ENCODE data around the gene C10orf90. TPM values are rescaled to one million over a fixed set of nuclear protein-coding genes. Genes with fewer than 3 reads are reported as not detected.

The C10orf90 gene
- total and polyA plus RNA-seq, 2 experiments from 2014 or later = 0.20 TPM; not detected in 1

DNA sequence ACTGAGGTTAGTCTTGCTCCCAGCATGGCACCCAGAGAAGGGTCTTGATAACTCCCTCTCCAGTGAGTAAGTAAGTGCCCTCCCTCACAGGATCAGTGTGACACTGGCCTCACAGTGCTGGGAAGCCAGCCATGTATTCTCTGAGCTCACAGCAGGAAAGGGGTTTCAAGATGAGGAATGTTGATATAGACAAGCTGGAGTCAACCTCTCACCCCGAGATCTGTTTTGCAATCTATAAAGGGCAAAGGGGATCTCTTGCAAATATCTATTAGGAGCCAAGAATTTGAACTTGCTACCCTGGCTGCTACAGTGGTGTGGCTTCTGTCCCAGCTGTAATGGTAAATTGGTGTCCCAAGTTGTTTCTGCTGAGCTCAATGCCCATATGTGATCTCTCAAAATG, 212.0 kb downstream of the C10orf90 start:
- Histone ChIP-seq H3K9me2 (replicated peaks; ENCODE audit: insufficient read depth) (no peaks in the 10 kb centered on the region), H3K4me1 (ENCODE audit: insufficient read depth) (no peaks in the 10 kb centered on the region), H3K9me3 (ENCODE audit: low read depth) (no peaks in the 10 kb centered on the region), H3K79me2 (no peaks in the 10 kb centered on the region), H4K20me1 (ENCODE audit: insufficient read depth, poor library complexity, severe bottlenecking) (no peaks in the 10 kb centered on the region), H3K27ac (no peak overlapping the region), H3K27me3 (no peaks in the 10 kb centered on the region), H3K36me3 (replicated peaks; ENCODE audit: insufficient read depth, low read depth) (no peaks in the 10 kb centered on the region), H3K4me3 (no peak overlapping the region), H3K4me2 (no peak overlapping the region), H2AFZ (no peak overlapping the region)
- WGBS (ENCODE audit: low lambda C conversion rate, missing lambda C conversion rate) = 50% methylated on average over 1 of the region's 1 CpG
- TF ChIP-seq EZH2phosphoT487 (IDR thresholded peaks at IDR 0.05; ENCODE audit: low read depth, severe bottlenecking, unreplicated experiment) (no peak), EZH2 (IDR thresholded peaks at IDR 0.05; ENCODE audit: borderline replicate concordance) (no peak)
- TF ChIP-seq, protein P1, sequence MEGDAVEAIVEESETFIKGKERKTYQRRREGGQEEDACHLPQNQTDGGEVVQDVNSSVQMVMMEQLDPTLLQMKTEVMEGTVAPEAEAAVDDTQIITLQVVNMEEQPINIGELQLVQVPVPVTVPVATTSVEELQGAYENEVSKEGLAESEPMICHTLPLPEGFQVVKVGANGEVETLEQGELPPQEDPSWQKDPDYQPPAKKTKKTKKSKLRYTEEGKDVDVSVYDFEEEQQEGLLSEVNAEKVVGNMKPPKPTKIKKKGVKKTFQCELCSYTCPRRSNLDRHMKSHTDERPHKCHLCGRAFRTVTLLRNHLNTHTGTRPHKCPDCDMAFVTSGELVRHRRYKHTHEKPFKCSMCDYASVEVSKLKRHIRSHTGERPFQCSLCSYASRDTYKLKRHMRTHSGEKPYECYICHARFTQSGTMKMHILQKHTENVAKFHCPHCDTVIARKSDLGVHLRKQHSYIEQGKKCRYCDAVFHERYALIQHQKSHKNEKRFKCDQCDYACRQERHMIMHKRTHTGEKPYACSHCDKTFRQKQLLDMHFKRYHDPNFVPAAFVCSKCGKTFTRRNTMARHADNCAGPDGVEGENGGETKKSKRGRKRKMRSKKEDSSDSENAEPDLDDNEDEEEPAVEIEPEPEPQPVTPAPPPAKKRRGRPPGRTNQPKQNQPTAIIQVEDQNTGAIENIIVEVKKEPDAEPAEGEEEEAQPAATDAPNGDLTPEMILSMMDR (IDR thresholded peaks at IDR 0.05; ENCODE audit: poor library complexity) = no peak
- no peak for DNase-seq (ENCODE audit: low spot score)

DNA sequence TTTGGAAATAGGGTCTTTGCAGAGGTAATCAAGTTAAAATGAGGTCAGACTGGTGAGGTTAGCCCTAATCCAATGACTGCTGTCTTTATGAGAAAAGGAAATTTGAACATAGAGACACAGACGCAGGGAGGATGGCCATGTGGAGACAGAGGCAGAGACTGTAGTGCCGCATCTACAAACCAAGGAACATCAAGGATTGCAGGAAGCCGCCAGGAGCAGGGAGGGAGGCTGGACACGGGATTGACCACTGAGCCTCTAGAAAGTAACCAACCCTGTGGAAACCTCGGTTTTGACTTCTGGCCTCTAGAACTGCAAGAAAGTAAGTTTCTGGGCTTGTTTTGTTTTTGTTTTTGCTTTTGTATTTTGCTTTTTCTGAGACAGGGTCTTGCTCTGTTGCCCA, 213.9 kb downstream of the C10orf90 start:
- H3K27me3 ChIP-seq = no peaks in the 10 kb centered on the region
- no peak overlapping the region for H2AFZ ChIP-seq
- no peak for TF ChIP-seq EZH2phosphoT487 (IDR thresholded peaks at IDR 0.05; ENCODE audit: low read depth, severe bottlenecking, unreplicated experiment)
- DNase-seq (ENCODE audit: low spot score) = no peak
- H3K4me1 ChIP-seq (ENCODE audit: insufficient read depth) = no peaks in the 10 kb centered on the region
- no peaks in the 10 kb centered on the region for H3K79me2 ChIP-seq
- no peaks in the 10 kb centered on the region for H3K9me3 ChIP-seq (ENCODE audit: low read depth)
- H3K4me2 ChIP-seq = no peak overlapping the region
- no peak overlapping the region for H3K4me3 ChIP-seq
- H4K20me1 ChIP-seq (ENCODE audit: insufficient read depth, poor library complexity, severe bottlenecking) = no peaks in the 10 kb centered on the region
- no peaks in the 10 kb centered on the region for H3K36me3 ChIP-seq (replicated peaks; ENCODE audit: insufficient read depth, low read depth)
- H3K9me2 ChIP-seq (replicated peaks; ENCODE audit: insufficient read depth) = no peaks in the 10 kb centered on the region
- no peak overlapping the region for H3K27ac ChIP-seq
- 79% methylated on average over 5 of the region's 5 CpGs for WGBS (ENCODE audit: low lambda C conversion rate, missing lambda C conversion rate)

GRCh38 chr10:126455766-126456405, 214.6 kb downstream of the C10orf90 start:
- H2AFZ ChIP-seq = no peak overlapping the region
- 48% methylated on average over 11 of the region's 11 CpGs for WGBS (ENCODE audit: low lambda C conversion rate, missing lambda C conversion rate)
- no peaks in the 10 kb centered on the region for H4K20me1 ChIP-seq (ENCODE audit: insufficient read depth, poor library complexity, severe bottlenecking)
- no peaks in the 10 kb centered on the region for H3K9me3 ChIP-seq (ENCODE audit: low read depth)
- no peak overlapping the region for H3K27ac ChIP-seq
- H3K4me3 ChIP-seq = no peak overlapping the region
- no peak overlapping the region for H3K4me2 ChIP-seq
- no peaks in the 10 kb centered on the region for H3K9me2 ChIP-seq (replicated peaks; ENCODE audit: insufficient read depth)
- H3K4me1 ChIP-seq (ENCODE audit: insufficient read depth) = no peaks in the 10 kb centered on the region
- H3K79me2 ChIP-seq = no peaks in the 10 kb centered on the region
- H3K27me3 ChIP-seq = no peaks in the 10 kb centered on the region
- DNase-seq (ENCODE audit: low spot score) = no peak
- no peaks in the 10 kb centered on the region for H3K36me3 ChIP-seq (replicated peaks; ENCODE audit: insufficient read depth, low read depth)
- no peak for TF ChIP-seq EZH2 (IDR thresholded peaks at IDR 0.05; ENCODE audit: borderline replicate concordance)
- TF ChIP-seq EZH2phosphoT487 (IDR thresholded peaks at IDR 0.05; ENCODE audit: low read depth, severe bottlenecking, unreplicated experiment) = no peak
- TF ChIP-seq, protein P1 (IDR thresholded peaks at IDR 0.05; ENCODE audit: poor library complexity) = no peak

- no peak overlapping the region for H2AFZ ChIP-seq
- TF ChIP-seq, protein P1 (IDR thresholded peaks at IDR 0.05; ENCODE audit: poor library complexity) = no peak
- TF ChIP-seq EZH2 (IDR thresholded peaks at IDR 0.05; ENCODE audit: borderline replicate concordance) (no peak), EZH2phosphoT487 (IDR thresholded peaks at IDR 0.05; ENCODE audit: low read depth, severe bottlenecking, unreplicated experiment) (no peak)
- no peak for DNase-seq (ENCODE audit: low spot score)
- no peak overlapping the region for H3K4me2 ChIP-seq
- H3K9me2 ChIP-seq (replicated peaks; ENCODE audit: insufficient read depth) = no peaks in the 10 kb centered on the region
- H3K9me3 ChIP-seq (ENCODE audit: low read depth) = no peaks in the 10 kb centered on the region
- H4K20me1 ChIP-seq (ENCODE audit: insufficient read depth, poor library complexity, severe bottlenecking) = no peaks in the 10 kb centered on the region
- H3K4me1 ChIP-seq (ENCODE audit: insufficient read depth) = no peaks in the 10 kb centered on the region
- no peak overlapping the region for H3K27ac ChIP-seq
- no peaks in the 10 kb centered on the region for H3K27me3 ChIP-seq
- WGBS (ENCODE audit: low lambda C conversion rate, missing lambda C conversion rate) = 85% methylated on average over 8 of the region's 8 CpGs
- no peak overlapping the region for H3K4me3 ChIP-seq
- no peaks in the 10 kb centered on the region for H3K36me3 ChIP-seq (replicated peaks; ENCODE audit: insufficient read depth, low read depth)
- no peaks in the 10 kb centered on the region for H3K79me2 ChIP-seq
Measured at GRCh38 chr10:126455036-126455765, 215.3 kb downstream of the C10orf90 start.

Measured in hepatocyte (in vitro differentiated cells).